GM12872 (cell line): Measurements from ENCODE around the gene LRRC8C.

Experiments used
- CTCF ChIP-seq: IDR thresholded peaks from 3 replicates; pipeline ENCODE4 v1.5.1; 2011; ENCODE audit warnings: low read depth, mild to moderate bottlenecking, low read length, moderate library complexity; ENCODE audit not compliant: insufficient read depth

LRRC8C gene

DNA sequence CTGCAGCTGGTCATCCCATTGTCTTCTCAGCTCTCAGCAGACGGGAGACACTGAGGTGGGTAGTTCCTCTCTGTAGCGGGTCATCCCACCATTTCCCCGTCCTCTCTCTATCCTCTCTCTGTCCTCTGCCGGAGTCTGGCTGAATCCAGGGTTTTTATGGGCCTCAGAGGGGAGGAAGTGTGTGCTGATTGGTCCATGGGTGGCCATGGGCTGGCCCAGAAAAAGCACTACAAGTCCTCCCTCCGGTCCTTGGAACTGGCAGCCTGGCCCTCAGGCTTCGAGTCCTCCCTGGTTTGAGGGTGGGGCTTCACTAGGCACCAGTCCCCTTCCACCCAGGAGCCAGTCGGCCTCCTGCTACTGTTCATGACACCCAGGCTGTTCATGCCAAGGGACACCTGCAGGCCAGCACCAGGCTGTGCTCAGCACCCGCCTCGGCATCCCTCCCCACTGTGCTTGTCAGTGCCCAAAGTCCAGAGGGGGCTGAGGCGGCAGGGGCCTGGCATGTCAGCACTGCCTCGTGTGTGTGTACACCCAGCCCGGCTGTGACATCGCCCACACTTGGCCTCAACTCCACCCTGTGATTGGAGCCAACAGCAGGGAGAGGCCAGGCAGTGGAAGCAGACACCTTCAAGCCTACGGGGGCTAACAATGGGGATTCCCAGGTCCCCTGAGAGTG, 23.0 kb upstream of the LRRC8C start:
- TF ChIP-seq CTCF = no peak

GRCh38 chr1:89610457-89611011, 22.4 kb upstream of the LRRC8C start:
- TF ChIP-seq CTCF = no peak

GRCh38 chr1:89611721-89612120, 21.2 kb upstream of the LRRC8C start:
- TF ChIP-seq CTCF = no peak

GRCh38 chr1:89613928-89614327, 19.0 kb upstream of the LRRC8C start:
- no peak for TF ChIP-seq CTCF

DNA sequence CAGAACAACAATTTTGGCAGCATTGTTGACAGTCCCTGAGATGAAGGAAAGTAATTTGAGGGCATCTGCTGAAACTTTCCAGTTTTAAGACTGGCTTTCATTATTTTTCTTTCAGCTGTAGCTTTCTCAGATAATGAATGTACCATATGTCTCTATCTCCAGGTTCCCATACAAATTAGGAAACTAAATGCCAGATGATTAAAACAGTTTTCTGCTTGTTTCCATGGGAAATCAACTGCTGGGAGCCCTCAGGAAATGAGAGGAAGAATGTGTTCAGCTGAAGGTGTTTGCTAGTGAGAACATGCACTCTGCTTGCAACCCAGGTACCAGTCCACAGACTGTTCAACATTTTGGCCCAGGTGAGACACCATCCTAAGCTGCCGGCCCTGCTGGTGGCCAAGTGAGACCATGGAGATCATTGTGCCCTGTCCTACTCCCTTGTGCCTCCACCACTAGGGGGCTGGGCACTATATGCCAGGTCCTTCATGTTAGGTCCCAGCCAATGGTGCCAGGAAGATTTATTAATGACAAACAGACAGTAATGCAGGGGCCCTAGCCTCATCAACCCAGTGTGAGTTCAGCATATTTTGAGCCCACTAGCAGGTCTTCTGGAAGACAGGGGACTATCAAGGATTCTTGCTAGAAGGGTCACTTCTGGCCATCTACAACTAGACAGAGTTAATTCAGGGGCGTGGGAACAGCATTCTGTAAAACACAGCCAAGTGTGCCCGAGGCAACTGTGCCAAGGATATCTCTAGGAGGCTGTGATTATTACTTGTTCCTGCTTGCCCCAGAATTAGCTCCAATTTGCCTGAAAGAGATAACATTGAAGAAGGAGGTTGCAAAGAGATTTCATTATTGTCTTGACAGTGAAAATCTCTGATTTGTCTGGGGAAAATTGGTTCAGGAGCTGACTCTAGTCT, 17.0 kb upstream of the LRRC8C start:
- peak; percentile 73 for TF ChIP-seq CTCF

DNA sequence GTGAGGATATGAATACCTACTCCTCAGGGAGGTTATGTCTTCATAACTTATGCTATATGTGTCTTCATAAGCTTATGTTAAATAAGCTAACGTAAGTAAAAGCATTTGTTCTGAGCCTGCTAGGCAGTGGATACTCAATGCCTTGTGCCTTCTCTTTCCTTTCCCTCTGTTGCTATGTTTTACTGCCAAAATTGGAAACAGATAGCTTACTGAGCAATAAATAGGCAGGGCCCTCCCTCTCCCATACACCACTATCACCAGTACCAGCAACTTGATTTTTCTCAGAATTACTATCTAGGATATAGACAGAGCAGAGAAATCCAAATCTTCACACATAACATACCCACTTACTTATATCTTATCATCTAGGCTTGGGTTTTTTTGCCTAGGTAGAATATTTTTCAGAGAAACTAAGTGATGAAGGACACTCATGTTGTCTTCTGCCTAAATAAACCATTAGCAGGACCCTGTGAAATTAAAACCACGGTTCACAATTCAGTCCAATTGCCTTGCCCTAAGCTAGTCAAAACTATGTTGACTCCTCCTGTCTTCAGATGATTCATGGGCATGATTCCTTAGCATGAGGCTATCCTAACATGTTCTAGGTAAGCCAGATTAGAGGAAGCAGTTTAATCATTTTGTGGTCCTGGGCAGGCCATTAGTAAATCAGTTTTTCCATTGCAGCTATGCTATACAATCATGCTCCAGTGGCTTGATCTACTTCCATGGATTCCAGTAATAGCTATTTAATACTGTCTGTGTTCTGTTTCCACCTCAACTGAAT, 15.9 kb upstream of the LRRC8C start:
- TF ChIP-seq CTCF = no peak

GRCh38 chr1:89620664-89621063, 12.3 kb upstream of the LRRC8C start:
- TF ChIP-seq CTCF = no peak
